Endothelial cell of umbilical vein (primary cell): ENCODE measurements around the gene PLXNA4. TPM values are rescaled to one million over a fixed set of nuclear protein-coding genes. Genes with fewer than 3 reads are reported as not detected.

Experiments used
- BruUV-seq: library from RNA; stranded (reverse); fragments of 400-500 nt; replicated peaks from 2 replicates; lab custom pipeline; 2021; lab: Mats Ljungman, UMichigan
- CTCF ChIA-PET: fragments of 300-600, 350-600 bp; sonication (Branson Sonifier 250); formaldehyde crosslinking; loops from one replicate; lab custom pipeline; 2021; ENCODE audit warnings: antibody characterized with exemption, inconsistent platforms; lab: Charles Lee
- POLR2A ChIA-PET: fragments of 300-600, 350-600 bp; sonication (Branson Sonifier 250); formaldehyde crosslinking; loops from one replicate; lab custom pipeline; 2021; ENCODE audit warnings: antibody characterized with exemption, inconsistent platforms; lab: Charles Lee
- DNase-seq: peaks from one replicate; pipeline ENCODE4 v3.0.0-alpha.2; 2011; ENCODE audit warnings: low read depth, low spot score
- FAIRE-seq: peaks from 2 replicates; lab custom pipeline; 2011; peaks lifted over from hg19 to GRCh38; lab: Jason Lieb, UNC
- H2AFZ ChIP-seq: 2 replicates; pipeline ENCODE4 v1.6.0; 2012; ENCODE audit warnings: low read depth, low read length, control low read depth, inconsistent platforms
- H3K27ac ChIP-seq: 2 replicates; pipeline ENCODE4 v1.5.1; 2011; ENCODE audit warnings: low read depth, mild to moderate bottlenecking, control low read depth, low read length, moderate library complexity; ENCODE audit not compliant: insufficient read depth
- H3K27me3 ChIP-seq, 2 experiments: 2 replicates each; pipeline versions ENCODE4 v1.6.0 to v1.6.1; 2011; ENCODE audit warnings: low read length in 2 of 2, mixed read lengths in 1 of 2; ENCODE audit not compliant: control insufficient read depth in 2 of 2, insufficient read depth in 2 of 2
- H3K36me3 ChIP-seq, 2 experiments: 2 replicates in 1 of 2; 3 replicates in 1 of 2; pipeline ENCODE4 v1.5.1; 2011; ENCODE audit warnings: low read length in 2 of 2, mild to moderate bottlenecking in 1 of 2, moderate library complexity in 1 of 2; ENCODE audit not compliant: control insufficient read depth in 2 of 2, insufficient read depth in 2 of 2; ENCODE audit errors: extremely low read depth in 1 of 2
- H3K4me1 ChIP-seq: 3 replicates; pipeline ENCODE4 v1.5.1; 2011; ENCODE audit warnings: mild to moderate bottlenecking, low read length; ENCODE audit not compliant: control insufficient read depth, insufficient read depth; ENCODE audit errors: extremely low read depth
- H3K4me2 ChIP-seq: 2 replicates; pipeline ENCODE4 v1.6.1; 2011; ENCODE audit warnings: low read length, control low read depth, mixed read lengths; ENCODE audit not compliant: insufficient read depth
- H3K4me3 ChIP-seq, 3 experiments: fragments of 200-600 bp in 1 of 3; sonication (generic), shearing (Covaris generic) in 1 of 3; replicated peaks in 1 of 3; 2 replicates each; pipeline ENCODE4 v1.5.1; 2011 to 2016; ENCODE audit warnings: control low read depth in 3 of 3, low read length in 3 of 3, mild to moderate bottlenecking in 2 of 3, inconsistent platforms in 1 of 3, low read depth in 1 of 3, moderate library complexity in 1 of 3; ENCODE audit not compliant: insufficient read depth in 1 of 3
- H3K79me2 ChIP-seq: 2 replicates; pipeline ENCODE4 v1.6.0; 2012; ENCODE audit warnings: low read length, inconsistent platforms; ENCODE audit not compliant: control insufficient read depth, insufficient read depth
- H3K9ac ChIP-seq: replicated peaks from 2 replicates; pipeline ENCODE3; 2011; ENCODE audit warnings: low read length, control low read depth; ENCODE audit not compliant: insufficient read depth; ENCODE audit errors: extremely low read depth
- H3K9me1 ChIP-seq: replicated peaks from 3 replicates; pipeline ENCODE4 v1.6.0; 2011; ENCODE audit warnings: mild to moderate bottlenecking, low read length; ENCODE audit not compliant: control insufficient read depth, insufficient read depth; ENCODE audit errors: extremely low read depth
- H3K9me3 ChIP-seq: replicated peaks from 2 replicates; pipeline ENCODE4 v1.5.1; 2012; ENCODE audit warnings: low read length, inconsistent platforms; ENCODE audit not compliant: control insufficient read depth, insufficient read depth
- H4K20me1 ChIP-seq: replicated peaks from 2 replicates; pipeline ENCODE3; 2011; ENCODE audit warnings: mild to moderate bottlenecking, low read length; ENCODE audit not compliant: control insufficient read depth, insufficient read depth; ENCODE audit errors: extremely low read depth
- EZH2 ChIP-seq: IDR thresholded peaks from 2 replicates; pipeline ENCODE4 v1.6.1; 2012; ENCODE audit warnings: borderline replicate concordance, low read depth, mild to moderate bottlenecking, moderate library complexity, low read length, inconsistent platforms; ENCODE audit not compliant: severe bottlenecking
- FOS ChIP-seq: IDR thresholded peaks from 2 replicates; pipeline ENCODE4 v1.6.1; 2011; ENCODE audit warnings: mild to moderate bottlenecking, low read length, moderate library complexity, borderline replicate concordance; ENCODE audit not compliant: insufficient read depth
- GATA2 ChIP-seq: IDR thresholded peaks from 2 replicates; pipeline ENCODE4 v1.7.0; 2011; ENCODE audit warnings: low read depth, mild to moderate bottlenecking, moderate library complexity, mixed read lengths, low read length; ENCODE audit not compliant: insufficient read length, insufficient read depth
- JUN ChIP-seq: IDR thresholded peaks from 2 replicates; pipeline ENCODE4 v1.6.1; 2011; ENCODE audit warnings: borderline replicate concordance, low read depth; ENCODE audit not compliant: insufficient read length, insufficient read depth
- MYC ChIP-seq: IDR thresholded peaks from one replicate; pipeline ENCODE4 v1.6.1; 2011; ENCODE audit warnings: mild to moderate bottlenecking, low read depth, low read length
- POLR2A ChIP-seq: IDR thresholded peaks from 2 replicates; pipeline ENCODE4 v1.6.1; 2012; ENCODE audit warnings: low read depth, mild to moderate bottlenecking, control low read depth, low read length
- dilution Hi-C: fragments of 300-500 bp; cut with MboI; formaldehyde crosslinking; loops from one replicate; pipeline ENCODE4 v1.15.0; 2019; ENCODE audit warnings: low sequenced_read_pairs; ENCODE audit not compliant: extremely low pct_ligation_motif_present
- intact Hi-C: fragments of 100-400 bp; cut with micrococcal nuclease; formaldehyde crosslinking; loops from one replicate; pipeline ENCODE4 v1.10.0; 2022
- polyA plus RNA-seq, 4 experiments: library from polyadenylated mRNA; depleted of rRNA in 3 of 4; stranded (reverse) in 3 of 4; unstranded in 1 of 4; fragments of >200 nt; gene quantifications; 2 replicates each; pipeline versions ENCODE4 v1.2.1 to v1.2.3, GENCODE V29; 2011 to 2012; ENCODE audit warnings: missing spikeins in 1 of 4
- total RNA-seq: library from RNA; stranded (reverse); gene quantifications from 2 replicates; pipeline ENCODE4 v1.2.3, GENCODE V29; 2021

Gene PLXNA4
- total and polyA plus RNA-seq, 2 donors (not counting 3 experiments of a cell fraction or from before 2014, with no cell fraction given): 12.1 to 20.4 TPM

- FAIRE-seq: peak; percentile 28
- Histone ChIP-seq H3K9me3 (no peaks in the 10 kb centered on the region), H3K79me2 (no peaks in the 10 kb centered on the region), H3K4me2 (no peak overlapping the region), H3K9ac (no peak overlapping the region), H3K4me1 (peaks cover 22% of the 10 kb centered on the region), H3K9me1 (no peaks in the 10 kb centered on the region), H3K27ac (no peak overlapping the region), H3K4me3 (no peak overlapping the region), H3K27me3 (no peaks in the 10 kb centered on the region), H3K36me3 (peaks cover 0 to 3% of the 10 kb centered on the region in 2 experiments), H4K20me1 (no peaks in the 10 kb centered on the region), H2AFZ (no peak overlapping the region)
- intact Hi-C loops: no loop called here
- no TSS peak for BruUV-seq
- no peak for TF ChIP-seq POLR2A
- TF ChIP-seq FOS: peak; percentile 37
- DNase-seq: peak; percentile 29
- ChIA-PET POLR2A (no interaction called here), CTCF (interaction anchor here (1.2 to 3.3 kb wide), 4 partner anchors 9 to 173 kb away, joined by 4 to 9 read pairs (median 6); no protein-coding TSS in a partner anchor)
- dilution Hi-C loops: no loop called here
Measured at GRCh38 chr7:132491391-132491945, 84.8 kb downstream of the PLXNA4 start.

- Histone ChIP-seq H3K4me1 (peaks cover 32% of the 10 kb centered on the region), H3K4me2 (no peak overlapping the region), H3K4me3 (no peak overlapping the region), H3K27me3 (no peaks in the 10 kb centered on the region), H2AFZ (no peak overlapping the region), H3K9me3 (no peaks in the 10 kb centered on the region), H3K27ac (no peak overlapping the region), H3K9ac (no peak overlapping the region), H3K9me1 (no peaks in the 10 kb centered on the region), H3K79me2 (no peaks in the 10 kb centered on the region), H4K20me1 (no peaks in the 10 kb centered on the region), H3K36me3 (peaks cover 0 to 3% of the 10 kb centered on the region in 2 experiments)
- BruUV-seq: no TSS peak
- TF ChIP-seq FOS (no peak), JUN (no peak), MYC (no peak), GATA2 (peak; percentile 15), EZH2 (no peak)
- intact Hi-C loops: no loop called here
- DNase-seq: no peak
- no peak for FAIRE-seq
- dilution Hi-C loops: no loop called here
- ChIA-PET POLR2A (no interaction called here), CTCF (interaction anchor here (1.2 to 3.3 kb wide), 4 partner anchors 10 to 172 kb away, joined by 4 to 9 read pairs (median 6); no protein-coding TSS in a partner anchor)
Measured at GRCh38 chr7:132490474-132490873, 85.8 kb downstream of the PLXNA4 start.
